H1 (cell line): Measurements from ENCODE around the gene PDZD11. TPM values are rescaled to one million over a fixed set of nuclear protein-coding genes. Genes with fewer than 3 reads are reported as not detected.

Source experiments
- ATF3 ChIP-seq: IDR thresholded peaks from 2 replicates; pipeline ENCODE4 v1.6.1; 2011; ENCODE audit warnings: low read depth, mild to moderate bottlenecking, low read length; ENCODE audit not compliant: insufficient read depth
- CEBPB ChIP-seq: IDR thresholded peaks from 2 replicates; pipeline ENCODE4 v1.6.1; 2012; ENCODE audit warnings: low read depth, low read length
- CHD7 ChIP-seq: fragments of 300-600 bp; sonication (generic); IDR thresholded peaks from 2 replicates; pipeline ENCODE4 v1.7.1; 2012; ENCODE audit warnings: low read length, moderate library complexity, mild to moderate bottlenecking, inconsistent platforms; ENCODE audit not compliant: insufficient replicate concordance
- GTF2F1 ChIP-seq: IDR thresholded peaks from 2 replicates; pipeline ENCODE4 v1.6.1; 2012; ENCODE audit warnings: low read depth, low read length, improper control_type of control experiment, borderline replicate concordance
- RAD21 ChIP-seq, 2 experiments: IDR thresholded peaks in 1 of 2; conservative IDR thresholded peaks in 1 of 2; 2 replicates each; pipeline ENCODE4 v1.6.1; 2011; ENCODE audit warnings: low read depth in 2 of 2, low read length in 2 of 2, improper control_type of control experiment in 1 of 2, inconsistent platforms in 1 of 2, mild to moderate bottlenecking in 1 of 2, moderate library complexity in 1 of 2
- SAP30 ChIP-seq: fragments of 300-600 bp; sonication (generic); IDR thresholded peaks from 2 replicates; pipeline ENCODE4 v1.7.1; 2012; ENCODE audit warnings: low read length, moderate library complexity, mild to moderate bottlenecking, inconsistent platforms; ENCODE audit not compliant: insufficient read depth, insufficient replicate concordance
- polyA plus RNA-seq, 7 experiments: library from polyadenylated mRNA; depleted of rRNA in 3 of 7; stranded (reverse) in 5 of 7; unstranded in 2 of 7; fragments of >200 nt in 5 of 7; fragments of 200-250 nt in 2 of 7; gene quantifications; 1 replicate in 5 of 7; 2 replicates in 1 of 7; 4 replicates in 1 of 7; pipeline versions ENCODE4 v1.2.1 to v1.2.3, GENCODE V29; 2011 to 2013; ENCODE audit warnings: missing spikeins in 2 of 7, mixed read lengths in 2 of 7
- total RNA-seq: library from RNA; stranded (reverse); fragmentation: NEBNext Ultra II Directional; extraction: Animal tissue kit (Norgen Biotek cat#: 25700); gene quantifications from 2 replicates; pipeline ENCODE4 v1.2.1, GENCODE V29; 2021
- TF ChIP-seq, protein P1 (sequence below): IDR thresholded peaks from 2 replicates; pipeline ENCODE4 v1.6.1; 2011; ENCODE audit warnings: low read length, improper control_type of control experiment

The PDZD11 gene
- total and polyA plus RNA-seq, 2 of the 8 experiments (the other 6 are each of a cell fraction or from before 2014, with no cell fraction given) = 31.5 to 55.9 TPM

GRCh38 chrX:70281951-70282350 is 7.8 kb downstream of the PDZD11 start, which contains the start of gene RAB41 (continued):
- no peak for TF ChIP-seq CHD7
- TF ChIP-seq SAP30 = no peak
- no peak for TF ChIP-seq ATF3
- no peak for TF ChIP-seq RAD21 (IDR thresholded peaks at IDR 0.05 in 1 of 2, conservative IDR thresholded peaks at IDR 0.05 in 1 of 2; ENCODE audit: low read depth in 2 of 2, low read length in 2 of 2)
- TF ChIP-seq GTF2F1 = no peak
- TF ChIP-seq CEBPB = no peak
- TF ChIP-seq, protein P1, sequence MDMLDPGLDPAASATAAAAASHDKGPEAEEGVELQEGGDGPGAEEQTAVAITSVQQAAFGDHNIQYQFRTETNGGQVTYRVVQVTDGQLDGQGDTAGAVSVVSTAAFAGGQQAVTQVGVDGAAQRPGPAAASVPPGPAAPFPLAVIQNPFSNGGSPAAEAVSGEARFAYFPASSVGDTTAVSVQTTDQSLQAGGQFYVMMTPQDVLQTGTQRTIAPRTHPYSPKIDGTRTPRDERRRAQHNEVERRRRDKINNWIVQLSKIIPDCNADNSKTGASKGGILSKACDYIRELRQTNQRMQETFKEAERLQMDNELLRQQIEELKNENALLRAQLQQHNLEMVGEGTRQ = no peak
